Endometrium (tissue), 2 donors: Measurements from ENCODE around the gene SKI.

Experiments used
- FAIRE-seq: peaks from 2 replicates; lab custom pipeline; 2012; peaks lifted over from hg19 to GRCh38; lab: Jason Lieb, UNC
- donor health status: control.
- donor health status: control.

SKI gene

GRCh38 chr1:2276803-2277580 lies 48.9 kb downstream of the SKI start:
- no peak for FAIRE-seq

- no peak for FAIRE-seq
Observed at GRCh38 chr1:2277741-2278488, 49.8 kb downstream of the SKI start.

GRCh38 chr1:2278591-2279209 lies 50.6 kb downstream of the SKI start:
- FAIRE-seq: no peak

- peak; percentile 58 for FAIRE-seq
Observed at GRCh38 chr1:2279210-2279639, 51.1 kb downstream of the SKI start.

- no peak for FAIRE-seq
Observed at GRCh38 chr1:2279817-2280216, 51.7 kb downstream of the SKI start.

- no peak for FAIRE-seq
Observed at GRCh38 chr1:2282556-2283270, 54.6 kb downstream of the SKI start.

- FAIRE-seq: no peak
Observed at GRCh38 chr1:2283371-2283990, 55.4 kb downstream of the SKI start.

- FAIRE-seq: no peak
Observed at GRCh38 chr1:2283991-2284895, 56.1 kb downstream of the SKI start.

- FAIRE-seq: no peak
Observed at GRCh38 chr1:2284932-2285331, 56.8 kb downstream of the SKI start.

- no peak for FAIRE-seq
Observed at GRCh38 chr1:2286923-2287322, 58.8 kb downstream of the SKI start.

GRCh38 chr1:2287649-2288048 lies 59.5 kb downstream of the SKI start:
- FAIRE-seq: no peak

- no peak for FAIRE-seq
Observed at GRCh38 chr1:2288311-2288710, 60.2 kb downstream of the SKI start.

- FAIRE-seq: no peak
Observed at GRCh38 chr1:2288816-2289536, 60.9 kb downstream of the SKI start.

GRCh38 chr1:2289607-2290006 lies 61.5 kb downstream of the SKI start:
- no peak for FAIRE-seq

- FAIRE-seq: no peak
Observed at GRCh38 chr1:2290171-2290578, 62.1 kb downstream of the SKI start.

- FAIRE-seq: peak; percentile 4
Observed at GRCh38 chr1:2290595-2291510, 62.7 kb downstream of the SKI start.

GRCh38 chr1:2291577-2291976 lies 63.5 kb downstream of the SKI start:
- FAIRE-seq: no peak

GRCh38 chr1:2292725-2293450 lies 64.8 kb downstream of the SKI start:
- FAIRE-seq: no peak
